IPS-NIHi7 (cell line): ENCODE measurements around the gene ARL3.
A peak's percentile ranks its signal among the peaks of the same experiment; 100 is the strongest.

ENCODE experiments used
- DNase-seq: peaks from one replicate; pipeline ENCODE4 v3.0.0; 2012; ENCODE audit warnings: mixed read lengths; ENCODE audit errors: extremely low spot score

The ARL3 gene

DNA sequence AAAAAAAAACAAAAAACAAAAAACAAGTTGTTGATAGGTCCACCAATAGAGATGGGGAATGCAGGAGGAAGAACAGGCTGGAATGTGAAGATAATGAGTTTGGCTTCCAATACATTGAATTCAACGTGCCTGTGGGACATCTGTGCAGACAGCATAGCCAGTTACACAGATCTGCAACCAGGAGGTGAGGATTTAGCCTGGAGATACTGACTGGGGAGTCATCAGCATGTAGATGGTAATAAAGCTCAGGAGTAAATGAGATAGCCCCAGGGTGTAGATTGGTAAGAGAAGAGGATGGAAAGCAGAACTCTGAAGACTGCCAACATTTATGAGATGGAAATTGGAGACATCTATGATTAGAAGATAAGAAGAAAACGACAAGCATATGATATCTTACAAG, 74.7 kb downstream of the ARL3 start:
- no peak for DNase-seq

DNA sequence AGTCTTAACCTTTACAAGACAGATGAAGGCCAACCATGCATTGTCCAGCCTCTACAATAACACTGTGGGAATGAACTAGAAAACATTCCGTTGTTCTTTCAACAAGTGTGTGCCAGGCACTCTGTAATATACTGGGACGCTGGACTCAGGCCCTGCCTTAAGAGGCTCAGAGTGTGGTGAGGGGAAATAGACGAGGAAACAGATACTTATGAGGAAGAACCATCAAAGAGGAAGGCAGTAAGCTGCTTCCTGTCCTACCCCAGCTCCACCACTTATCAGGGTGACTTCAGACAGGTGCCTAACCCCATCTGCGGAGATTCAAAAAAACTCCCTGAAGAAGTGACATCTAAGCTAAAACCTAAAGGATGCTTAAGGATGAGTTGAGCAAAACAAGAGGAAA, 78.8 kb downstream of the ARL3 start:
- DNase-seq, result no peak

DNA sequence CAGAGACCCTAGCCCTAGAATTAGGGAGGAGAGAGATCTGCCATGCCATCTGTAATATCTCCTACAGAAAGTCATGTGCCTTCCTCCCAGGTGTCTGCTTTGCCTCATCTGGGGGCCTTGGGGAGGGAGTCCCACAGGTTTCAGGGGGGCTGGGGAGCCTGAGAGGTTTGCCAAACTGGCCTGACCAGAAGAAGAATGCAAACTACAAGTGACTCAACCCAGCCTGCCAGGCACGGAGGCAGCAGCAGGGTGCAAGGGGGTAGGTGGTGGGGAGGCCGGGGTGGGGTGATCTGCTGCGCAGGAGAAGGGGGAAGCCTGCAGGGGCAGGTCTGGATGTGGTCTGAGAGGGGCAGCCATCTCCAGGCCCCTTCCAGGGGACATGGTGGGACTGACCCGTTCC, 79.5 kb downstream of the ARL3 start:
- DNase-seq, result no peak

DNA sequence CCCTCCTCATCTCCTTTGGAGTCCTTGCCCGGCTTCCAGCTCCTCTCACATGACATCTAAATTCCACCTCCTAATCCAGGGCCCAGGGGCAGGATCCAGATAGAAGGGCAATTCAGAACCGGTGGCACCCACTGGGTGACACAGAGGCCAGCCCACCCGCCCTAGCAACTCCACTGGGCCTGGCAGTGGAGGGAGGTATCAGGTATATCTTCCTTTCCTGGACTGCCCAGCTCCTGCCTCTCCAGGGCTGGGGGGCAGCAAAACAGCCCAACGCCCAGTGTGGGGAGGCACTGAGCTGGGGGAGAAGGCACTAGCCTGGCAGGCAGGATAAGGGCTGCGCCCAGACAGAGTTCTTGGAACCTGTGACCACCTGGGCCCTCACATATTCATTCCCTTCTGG, 80.3 kb downstream of the ARL3 start:
- DNase-seq, result no peak

DNA sequence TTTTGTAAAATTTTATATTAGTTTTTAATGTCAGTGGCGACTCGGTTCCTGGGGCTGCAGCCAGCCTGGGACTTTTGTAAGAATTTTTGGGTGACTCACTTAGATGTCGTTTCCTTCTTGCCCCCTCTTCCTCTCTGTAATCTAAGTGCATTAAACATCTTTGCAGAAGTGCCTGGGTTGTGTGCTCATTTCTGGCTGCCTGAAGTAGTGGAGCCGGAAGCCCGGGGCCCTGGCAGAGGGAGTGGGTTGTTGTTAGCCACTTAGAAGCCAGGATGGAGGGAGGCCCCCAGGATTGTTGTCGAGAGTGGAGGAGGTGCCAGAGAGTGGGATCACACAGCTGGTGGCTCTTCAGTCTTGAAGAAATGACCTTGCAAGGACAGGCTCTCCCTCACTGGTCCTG, 80.9 kb downstream of the ARL3 start:
- no peak for DNase-seq

DNA sequence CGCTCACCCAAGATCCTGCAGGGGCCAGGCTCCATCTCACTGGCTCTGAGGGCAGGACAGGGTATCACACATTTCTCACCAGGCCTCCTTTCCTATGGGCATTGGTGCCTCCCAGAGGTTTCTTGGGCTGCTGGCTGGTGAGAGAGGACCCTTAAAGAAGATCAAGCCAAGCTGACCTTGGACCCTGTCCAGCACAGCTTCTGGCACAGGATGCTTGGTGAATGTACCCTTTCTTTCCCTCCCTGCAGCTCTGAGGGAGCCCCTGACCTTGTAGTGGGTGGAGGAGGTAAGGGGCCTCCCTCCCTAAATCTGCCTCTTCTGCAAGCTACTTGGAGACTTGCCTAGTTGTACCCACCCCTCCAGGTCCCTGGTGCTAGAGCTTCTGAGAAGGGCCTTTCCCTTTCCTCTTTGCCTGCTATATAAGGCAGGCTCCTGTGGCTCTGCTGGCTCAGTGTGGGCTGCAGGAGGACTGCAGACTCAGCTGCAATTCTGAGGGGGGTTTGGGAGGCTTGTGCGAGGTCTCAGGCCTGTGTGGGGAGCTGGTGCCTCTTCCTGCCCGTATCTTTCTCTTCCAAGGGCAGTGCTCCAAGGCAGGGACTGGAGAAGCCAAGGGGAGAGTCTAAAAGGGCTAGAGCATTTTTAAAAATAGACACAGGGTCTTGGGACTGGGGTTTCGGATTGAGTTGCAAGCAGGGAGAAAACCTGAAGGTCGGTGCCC, 81.6 kb downstream of the ARL3 start:
- no peak for DNase-seq

DNA sequence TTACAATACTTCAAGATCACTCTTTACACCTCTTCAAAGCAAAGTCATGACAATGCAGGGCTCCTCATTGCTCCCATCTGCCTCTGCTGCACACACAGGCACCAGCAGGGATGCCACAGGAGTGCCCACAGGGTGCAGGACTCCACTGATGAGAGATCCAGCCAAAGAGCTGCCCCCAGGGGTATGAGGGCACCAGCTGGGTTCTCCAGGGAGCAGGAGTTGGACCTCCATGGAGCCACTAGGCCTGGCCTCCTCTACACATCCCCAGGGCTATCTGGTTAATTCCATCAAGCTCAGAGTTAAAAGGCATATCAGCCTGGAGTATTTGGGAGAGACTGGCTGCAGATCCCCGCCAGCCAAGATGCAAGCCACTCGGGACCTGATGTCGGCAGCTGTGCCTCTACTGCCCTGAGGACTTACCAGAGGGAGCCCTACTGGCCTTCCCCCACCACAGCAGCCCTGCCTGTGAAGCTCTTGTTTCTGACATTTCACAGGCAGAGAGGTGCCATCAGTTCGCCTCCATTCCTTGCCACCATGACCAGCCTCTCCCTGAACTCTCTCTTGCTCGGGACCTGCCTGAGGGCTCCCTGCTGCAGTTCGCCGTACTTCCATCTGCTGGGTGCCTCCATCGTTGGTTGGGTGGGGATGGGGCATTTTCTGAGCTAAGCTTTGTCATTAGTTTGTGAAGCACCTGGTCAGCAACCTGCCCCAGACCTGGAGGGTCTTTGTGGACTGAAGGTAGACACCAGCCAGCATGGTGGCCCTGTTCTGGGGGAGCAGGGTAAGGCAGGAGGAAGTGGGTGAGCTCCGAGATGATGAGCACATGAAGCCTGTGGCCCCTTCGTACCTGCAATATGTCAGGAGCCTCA, 82.4 kb downstream of the ARL3 start:
- no peak for DNase-seq

DNA sequence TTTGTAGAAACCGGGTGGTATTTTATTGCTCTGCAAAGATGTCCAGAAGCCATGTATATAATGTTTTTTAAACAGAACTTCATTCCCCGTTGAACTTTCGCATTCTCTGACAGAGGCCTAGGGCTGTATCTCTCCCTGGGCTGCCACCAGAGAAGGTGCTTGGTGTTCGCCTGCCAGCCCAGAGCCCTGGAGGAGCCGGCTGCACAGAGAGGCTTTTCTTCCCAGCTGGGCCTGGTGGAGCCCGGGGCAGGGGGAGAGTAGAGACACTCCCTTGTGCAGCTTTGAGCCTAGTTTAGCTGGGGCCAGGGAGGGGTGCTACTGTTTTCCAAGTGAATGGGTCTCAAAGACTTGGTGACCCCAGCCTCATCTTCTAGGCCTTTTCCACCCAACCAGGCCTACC, 83.5 kb downstream of the ARL3 start:
- no peak for DNase-seq

DNA sequence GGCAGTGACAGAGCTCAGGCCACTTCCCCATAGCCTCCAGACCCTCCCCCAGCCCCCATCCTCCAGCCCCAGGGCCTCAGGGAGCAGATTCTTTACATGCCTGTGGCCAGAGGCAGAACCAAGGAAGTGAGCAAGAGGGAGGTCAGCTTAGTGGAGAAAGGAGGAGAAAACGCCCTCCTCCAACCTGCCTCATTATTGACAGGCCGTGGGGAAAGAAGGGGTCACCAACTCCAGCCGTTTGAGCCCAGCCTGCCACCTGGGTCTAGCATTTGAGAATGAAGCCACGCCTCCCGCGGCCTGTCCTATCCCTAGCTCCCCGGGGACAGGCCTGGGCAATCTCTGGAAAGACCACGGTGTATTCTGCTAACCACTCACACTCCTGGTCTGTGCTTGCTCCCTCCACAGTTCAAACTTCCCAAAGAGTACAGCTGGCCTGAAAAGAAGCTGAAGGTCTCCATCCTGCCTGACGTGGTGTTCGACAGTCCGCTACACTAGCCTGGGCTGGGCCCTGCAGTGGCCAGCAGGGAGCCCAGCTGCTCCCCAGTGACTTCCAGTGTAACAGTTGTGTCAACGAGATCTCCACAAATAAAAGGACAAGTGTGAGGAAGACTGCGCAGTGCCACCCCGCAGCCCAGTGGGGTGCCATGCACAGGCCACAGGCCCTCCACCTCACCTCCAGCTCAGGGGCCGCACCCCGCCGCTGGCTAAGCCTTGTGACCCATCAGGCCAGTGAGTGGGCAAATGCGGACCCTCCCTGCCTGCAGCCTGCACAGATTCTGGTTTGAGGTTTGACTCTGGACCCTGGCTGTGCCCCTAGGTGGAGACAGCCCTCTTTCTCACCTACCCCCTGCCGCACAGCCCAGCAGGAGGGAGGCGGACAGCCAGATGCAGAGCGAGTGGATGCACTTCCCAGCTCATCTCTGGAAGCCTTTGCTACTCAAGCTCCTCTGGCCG, 84.3 kb downstream of the ARL3 start:
- DNase-seq, result peak; percentile 76

DNA sequence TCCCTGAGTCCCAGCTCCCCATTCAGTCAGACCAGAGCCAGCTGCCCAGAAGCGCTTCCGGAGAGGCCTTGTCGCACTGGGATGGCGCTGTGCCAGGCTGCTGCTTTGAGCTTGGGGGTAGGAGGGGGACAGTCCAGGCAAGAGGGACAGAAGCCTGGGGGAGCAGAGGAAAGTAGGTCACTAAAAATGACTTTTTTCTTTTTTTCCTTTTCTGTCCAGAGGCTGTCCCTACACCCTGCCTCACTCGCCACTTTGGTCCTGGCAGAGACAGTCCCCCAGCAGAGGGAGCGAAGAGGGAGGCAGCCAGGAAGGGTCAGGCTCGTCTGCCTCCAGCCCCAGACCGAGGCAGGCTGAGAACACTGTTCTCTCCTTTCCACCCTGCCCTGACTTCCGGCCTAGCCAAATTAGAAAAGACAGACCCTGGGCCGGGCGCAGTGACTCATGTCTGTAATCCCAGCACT, 85.7 kb downstream of the ARL3 start:
- no peak for DNase-seq

DNA sequence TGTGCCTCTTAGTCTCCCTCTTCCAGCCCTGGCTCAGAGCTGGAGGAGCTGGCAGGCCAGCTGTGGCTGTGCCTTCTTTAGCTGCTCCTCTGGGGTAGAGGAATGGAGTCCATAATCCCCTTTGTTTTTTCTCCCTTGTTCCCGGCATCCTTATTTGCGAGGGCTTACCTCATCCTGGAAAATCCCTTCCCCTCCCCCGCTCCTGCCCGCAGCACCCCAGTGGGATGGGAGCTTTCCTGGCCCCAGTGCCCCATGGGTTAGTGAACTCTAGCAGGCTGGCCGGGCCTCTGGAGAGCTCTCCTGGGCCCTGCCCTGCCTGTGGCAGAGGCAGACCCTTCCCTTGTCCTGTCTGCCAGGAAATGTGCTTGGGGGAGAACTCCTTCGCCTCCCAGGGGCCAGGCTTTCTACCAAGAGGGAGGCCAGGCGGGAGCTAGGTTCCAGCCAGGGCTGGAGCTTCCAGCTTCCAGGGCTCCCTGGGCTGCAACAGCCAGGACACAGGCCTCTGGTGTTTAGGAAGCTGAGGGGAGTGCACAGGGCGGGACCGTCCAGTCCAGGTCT, 86.4 kb downstream of the ARL3 start:
- DNase-seq, result peak; percentile 77

DNA sequence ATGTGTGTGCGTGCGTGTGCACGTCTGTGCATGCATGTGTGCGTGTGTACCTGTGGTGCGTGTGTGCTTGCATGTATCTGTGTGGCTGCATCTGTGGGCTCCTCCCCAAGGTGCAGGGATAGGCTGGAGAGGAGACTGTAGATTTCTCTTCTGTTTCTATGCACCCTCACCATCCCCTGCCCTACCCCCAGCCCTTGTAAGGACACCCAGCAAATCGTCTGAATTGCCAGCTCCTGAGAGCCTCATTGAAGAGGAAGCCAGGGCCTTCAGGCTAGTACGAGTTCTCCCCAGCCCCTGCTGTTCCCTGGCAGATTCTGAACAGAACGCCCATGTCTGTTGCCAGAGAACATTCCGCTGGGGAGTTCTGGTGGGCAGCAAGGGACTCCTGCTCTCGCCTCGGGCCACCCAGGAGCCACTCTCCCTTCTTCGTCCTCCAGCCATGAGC, 86.9 kb downstream of the ARL3 start:
- no peak for DNase-seq

DNA sequence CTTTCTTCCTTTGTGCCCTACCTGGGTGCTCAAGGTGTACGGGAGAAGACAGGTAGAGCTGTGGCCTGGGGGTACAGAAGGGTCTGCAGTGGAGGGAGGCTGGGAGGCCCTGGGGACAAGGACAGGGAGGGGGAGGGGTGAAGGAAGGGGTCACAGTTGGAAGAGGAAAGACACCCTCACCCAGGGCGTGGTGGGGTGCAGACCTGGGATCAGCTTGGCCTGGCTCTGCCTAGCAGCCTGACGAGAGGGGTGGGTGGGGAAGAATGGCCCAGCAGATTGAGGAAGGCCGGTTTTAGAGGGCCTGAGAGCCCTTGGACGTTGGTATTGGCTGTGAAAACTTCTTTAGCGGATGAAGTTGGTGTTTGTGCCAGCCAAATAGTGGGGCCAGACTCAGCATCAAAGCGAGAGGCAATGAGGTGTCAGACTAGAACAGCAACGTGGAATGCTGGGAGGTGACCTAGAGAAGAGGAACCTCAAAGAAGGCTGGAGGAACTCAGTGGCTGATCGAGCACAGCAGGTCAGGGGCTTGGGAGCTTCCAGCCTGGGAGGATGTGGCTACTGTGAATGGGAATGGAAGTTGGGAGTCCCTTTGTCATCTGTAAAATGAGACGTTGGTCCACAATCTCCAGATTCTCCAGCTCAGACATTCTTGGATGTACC, 88.0 kb downstream of the ARL3 start:
- no peak for DNase-seq

DNA sequence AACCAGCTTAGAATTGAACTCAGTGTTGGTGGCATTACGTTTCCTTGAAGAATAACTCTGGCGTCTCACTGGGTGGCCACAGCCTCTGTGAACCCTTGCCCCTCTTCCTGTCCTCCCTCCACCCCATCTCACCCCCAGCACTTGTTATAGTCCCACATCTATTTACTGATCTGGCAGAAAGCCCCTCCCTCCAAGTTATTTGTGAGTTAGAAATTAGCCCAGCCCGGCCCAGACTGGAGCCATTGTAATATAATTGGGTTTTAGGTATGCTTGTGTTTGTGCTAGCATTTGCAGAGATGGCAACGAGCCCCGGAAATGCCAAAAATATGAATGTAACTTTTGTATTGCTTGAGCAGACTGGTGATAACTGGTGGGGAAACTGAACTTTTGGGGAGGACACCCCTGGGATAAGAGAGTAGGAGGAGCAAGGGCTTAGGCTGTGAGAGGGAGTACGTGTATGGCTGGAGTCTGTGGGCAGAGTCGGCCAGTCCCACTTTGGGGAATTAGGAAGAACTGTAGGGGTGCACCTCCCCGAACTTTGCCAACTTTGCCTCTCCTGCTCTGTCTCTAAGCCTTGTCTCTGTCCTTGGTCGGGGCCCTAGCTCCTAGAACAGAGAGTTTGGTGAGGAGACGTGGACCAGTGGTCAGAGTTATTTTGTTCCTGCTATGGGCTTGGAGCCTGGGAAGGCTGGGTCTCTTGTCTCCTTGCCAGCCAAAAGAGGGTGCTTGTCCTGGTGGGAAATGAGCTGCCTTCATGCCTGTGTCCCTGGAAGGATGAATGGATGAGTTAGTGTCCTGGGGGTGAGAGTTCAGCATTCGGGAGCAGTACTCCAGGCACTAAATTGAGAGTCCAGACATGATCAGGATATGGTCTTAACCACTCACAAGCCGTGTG, 89.2 kb downstream of the ARL3 start:
- no peak for DNase-seq

DNA sequence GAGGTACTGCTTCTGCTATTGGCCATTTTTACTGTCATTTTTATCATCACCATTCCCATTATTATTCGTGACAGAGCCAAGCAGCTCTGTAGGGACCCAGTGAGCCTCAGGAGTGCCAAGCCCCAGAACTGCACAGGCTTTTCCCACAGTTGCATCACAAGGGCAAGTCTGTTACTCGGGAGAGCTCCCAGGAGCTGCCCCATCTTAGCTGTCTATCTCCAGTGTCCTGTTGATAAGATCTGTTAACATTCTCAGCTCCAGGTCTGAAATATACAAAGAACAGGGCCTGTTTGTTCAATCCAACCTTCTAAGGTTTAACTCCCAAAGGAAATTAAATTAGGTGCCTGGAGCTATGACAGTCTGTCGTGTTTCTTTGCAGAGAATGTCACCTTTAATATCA, 90.1 kb downstream of the ARL3 start:
- DNase-seq, result no peak
